NCI-H82 treated with DMSO at 0.1 percent for 48 hours (cell line): Measurements from ENCODE around the gene SH3GL1.

Source experiments
- DNase-seq: peaks from one replicate; lab custom pipeline; 2025; ENCODE audit not compliant: unreplicated experiment; lab: John Stamatoyannopoulos, UW

Gene SH3GL1

DNA sequence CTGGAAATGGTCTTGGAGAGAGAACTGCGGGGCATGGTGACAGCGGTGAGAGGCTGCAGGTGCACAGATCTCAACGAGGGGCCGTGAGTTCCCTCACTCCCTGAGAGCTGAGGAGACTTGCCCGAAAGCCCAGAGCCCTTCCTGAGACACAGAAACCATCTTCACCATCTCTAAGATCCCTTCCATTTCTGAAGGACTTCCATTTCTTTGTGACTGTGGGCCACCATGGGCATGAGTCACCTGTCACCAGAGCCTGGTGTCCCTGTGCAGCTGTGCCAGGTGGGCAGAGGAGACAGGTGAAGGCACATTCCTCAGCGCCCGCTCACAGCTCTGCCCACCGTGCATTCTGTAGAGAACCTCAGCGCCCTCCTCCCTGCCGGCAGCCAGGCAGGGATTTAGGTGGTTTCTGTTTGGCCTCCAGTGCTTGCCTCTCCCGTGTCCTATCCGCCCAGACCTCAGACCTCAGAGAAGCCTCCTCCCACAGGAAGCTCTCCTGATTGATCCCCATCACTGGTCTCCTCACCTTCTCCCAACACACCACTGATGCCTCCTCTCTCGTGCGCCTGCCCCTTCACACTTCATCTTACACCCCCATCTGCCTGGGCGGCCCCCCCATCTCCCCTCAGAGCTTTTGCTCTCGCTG, 24.2 kb downstream of the SH3GL1 start:
- DNase-seq: no peak

DNA sequence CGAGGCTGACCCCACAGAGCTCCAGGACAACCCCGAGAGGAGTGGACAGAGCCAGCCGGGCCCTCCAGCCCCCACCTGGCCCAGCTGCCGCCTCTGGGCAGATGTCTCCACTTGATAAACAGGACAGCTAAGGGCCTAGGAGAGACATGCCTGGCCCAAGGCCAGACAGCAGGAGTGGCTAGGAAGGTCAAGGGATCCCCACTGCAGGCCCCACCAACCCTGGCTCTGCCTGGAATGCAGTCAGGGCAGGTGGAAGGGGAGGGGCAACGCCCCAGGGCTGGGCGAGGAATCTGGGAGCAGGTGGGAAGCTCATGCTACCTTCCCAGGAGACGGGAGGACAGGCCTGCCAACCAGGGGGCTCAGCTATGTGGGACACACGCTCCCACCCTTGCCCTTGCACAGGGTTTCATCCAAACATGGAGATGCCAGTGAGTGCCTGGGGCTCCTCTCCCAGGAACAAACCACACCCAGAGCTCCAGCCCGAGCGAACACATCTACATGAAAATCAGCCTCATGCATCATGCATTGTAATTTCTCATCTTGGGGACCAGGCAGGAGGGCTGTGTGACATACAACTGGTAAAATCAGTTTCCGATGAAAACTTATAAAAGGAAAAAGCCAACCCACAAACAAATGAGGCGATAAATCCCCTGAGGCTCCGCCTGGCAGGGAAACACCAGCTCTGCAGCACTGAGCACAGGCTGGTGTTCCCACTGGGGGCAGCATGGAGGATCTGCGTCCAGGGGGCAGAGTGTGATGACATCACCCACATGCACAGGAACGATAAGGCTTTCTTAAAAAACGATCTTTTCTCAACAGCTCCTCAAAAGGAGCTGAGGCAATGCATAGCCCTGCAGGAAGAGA, 25.0 kb downstream of the SH3GL1 start:
- DNase-seq: no peak

DNA sequence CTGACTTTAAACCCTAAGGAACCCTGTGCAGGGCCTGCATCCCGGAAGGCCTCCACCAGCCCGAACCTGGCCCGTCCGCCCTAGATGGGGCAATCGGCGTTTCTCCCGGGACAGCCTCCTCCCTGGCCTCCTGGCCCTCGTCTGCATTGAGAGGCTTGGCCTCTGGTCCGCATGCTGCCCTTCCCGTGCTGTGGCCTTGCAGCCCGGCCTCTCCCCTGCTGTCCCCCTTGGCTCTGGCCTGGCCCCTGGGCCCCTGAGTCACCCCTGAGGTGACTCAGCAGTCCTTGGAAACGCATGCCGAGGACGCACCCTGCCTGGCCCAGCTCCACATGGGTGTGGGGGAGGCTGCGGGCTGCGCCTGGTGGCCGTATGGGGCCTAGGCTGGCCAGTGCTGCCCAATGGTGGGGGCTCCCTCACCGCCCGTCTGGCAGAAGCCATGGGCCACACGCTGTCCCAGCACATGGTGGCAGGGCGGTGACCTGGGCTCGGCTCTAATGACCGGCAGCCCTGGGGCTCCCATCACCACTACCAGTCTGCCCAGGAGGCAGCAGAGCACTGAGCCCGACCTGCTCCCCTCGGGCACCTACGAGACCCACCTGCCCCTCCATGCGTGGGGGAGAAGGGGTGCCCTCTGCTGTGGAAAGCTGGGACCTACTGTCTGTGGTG, 25.7 kb downstream of the SH3GL1 start:
- no peak for DNase-seq

DNA sequence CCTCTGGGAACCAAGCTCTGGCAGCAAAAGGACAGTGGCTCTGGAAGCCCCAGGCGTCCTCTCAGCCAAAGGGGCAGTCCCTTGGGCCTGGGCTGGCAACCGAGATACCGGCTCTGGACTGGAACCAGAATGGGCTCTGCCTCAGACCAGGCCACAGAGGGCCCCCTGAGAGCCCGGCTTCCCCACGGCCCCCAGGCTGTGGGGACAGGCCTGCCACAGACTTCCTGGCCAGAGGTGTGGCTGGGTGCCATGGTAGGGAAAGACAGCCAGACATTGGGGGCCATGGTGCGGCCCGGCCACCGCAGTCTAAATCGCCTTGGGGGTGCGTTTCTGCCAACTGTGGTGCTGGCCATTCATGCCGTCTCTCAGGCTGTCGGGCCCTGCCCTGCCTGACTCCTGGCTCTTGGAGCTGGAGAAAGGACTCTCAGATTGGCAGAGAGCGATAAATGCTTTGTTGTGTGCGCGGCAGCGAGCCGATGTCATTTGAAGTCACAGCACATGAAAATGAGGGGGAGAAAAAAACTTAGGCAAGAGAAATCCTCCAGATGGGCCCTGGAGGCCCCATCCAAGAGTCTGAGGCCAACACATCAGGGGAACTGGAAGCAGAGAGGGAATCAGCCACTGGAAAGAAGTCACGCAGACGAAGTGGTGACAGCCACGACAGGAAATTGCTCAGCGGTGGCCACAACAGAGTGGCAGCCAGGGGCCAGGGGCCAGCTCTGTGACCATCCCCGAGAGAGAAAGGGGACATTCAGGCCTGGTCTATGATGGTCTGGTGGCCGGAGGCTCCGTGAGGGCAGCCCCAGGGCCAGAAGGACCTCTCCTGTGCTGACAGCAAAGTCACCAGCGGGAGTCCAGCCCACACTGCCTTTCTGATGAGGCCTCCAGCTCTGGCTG, 26.5 kb downstream of the SH3GL1 start:
- DNase-seq: no peak

DNA sequence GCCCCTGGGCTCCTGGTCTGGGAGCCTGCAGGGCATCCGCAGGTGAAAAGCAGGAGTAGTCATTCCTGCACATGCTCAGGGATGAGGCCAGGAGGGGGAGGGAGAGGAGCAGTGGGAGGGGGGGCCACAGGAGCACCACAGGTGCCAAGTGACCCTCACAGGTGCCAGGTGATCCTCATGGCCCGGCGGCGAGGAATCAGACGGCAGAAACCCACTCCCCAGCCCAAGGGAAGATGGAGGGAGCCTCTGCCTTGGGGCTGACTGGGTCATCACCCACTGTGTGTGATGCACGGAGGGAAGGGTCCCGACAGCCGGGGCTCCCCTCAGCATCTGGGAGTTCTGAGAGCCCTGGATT, 27.4 kb downstream of the SH3GL1 start:
- no peak for DNase-seq

DNA sequence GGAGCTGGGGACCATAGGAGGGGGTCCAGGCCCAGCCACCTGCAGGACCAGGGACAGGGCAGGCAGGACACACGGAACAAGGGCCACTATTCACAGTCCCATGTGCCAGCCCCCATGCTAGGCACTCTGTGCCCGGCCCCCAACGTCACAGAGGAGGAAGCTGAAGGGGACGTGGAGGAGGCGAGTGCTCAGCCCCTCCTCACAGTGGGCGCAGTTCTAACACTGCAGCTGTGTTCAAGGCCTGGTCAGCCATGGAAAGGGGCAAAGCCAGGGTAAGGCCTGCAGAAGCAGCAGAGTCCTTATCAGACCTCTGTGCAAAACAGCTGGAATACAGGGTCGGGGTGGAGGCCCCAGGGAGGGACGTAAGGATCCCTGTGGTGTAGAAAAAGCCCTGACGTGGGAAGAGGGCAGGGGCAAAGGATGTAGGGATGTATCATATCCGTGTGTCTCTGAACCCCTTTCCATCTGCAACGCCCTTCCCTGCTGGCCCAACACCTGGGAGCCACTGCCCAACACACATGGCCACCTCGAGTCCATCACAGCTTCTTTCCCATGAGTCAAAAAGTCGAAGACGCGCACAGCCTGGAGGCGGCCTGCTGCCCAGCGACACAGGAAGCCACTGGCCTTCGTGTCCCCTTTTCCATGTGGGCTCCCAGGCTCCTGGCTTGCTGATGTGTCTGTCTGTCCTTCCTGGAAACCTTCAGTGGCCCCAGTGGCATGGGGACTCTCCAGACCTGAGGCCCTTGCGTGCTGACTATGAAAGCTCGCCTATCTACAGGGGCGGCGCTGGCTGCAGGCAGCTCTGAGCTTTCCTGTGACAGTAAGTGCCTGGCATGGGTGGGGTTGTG, 28.0 kb downstream of the SH3GL1 start:
- DNase-seq: no peak

DNA sequence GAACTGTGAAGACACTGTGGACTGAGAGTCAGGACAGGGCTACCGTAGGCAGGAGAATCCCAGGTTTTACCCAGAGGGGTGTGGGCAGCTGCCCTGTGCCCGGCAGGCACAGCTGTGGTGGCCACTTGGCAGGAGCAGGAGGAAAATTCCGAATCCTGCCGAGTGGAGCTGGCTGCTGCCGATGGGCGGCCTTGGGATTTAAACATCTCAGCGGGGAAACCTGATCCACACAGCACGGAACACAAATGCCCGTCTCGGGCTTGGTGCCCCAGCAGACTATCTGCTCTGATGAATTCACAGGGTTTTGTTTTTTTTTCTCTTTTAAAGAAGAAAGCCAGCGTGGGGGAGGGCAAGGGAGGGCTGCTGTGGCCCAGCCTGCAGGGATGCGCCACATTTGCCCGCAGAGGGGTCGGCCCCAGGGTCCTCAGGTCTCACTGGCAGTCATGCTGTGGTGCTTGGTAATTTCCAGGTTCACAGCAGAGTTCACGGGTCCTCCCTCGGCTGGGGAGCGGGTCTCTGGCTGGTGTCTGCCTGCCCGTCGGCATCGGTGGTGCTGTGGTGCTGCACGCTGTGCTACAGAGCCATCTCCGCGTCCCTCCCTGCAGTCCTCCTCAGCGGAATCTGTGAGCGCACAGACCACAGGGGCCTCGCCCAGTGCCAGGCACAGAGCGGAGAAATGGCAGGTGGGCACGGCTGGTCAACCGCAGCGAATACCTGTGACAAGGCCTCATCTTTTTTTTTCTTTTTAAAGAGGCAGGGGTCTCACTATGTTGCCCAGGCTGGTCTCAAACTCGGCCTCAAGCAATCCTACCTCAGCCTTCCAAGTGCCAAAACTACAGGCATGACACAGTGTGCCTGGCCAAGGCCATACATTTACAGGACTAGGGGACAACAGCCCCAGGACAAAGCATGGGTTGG, 28.8 kb downstream of the SH3GL1 start:
- no peak for DNase-seq

DNA sequence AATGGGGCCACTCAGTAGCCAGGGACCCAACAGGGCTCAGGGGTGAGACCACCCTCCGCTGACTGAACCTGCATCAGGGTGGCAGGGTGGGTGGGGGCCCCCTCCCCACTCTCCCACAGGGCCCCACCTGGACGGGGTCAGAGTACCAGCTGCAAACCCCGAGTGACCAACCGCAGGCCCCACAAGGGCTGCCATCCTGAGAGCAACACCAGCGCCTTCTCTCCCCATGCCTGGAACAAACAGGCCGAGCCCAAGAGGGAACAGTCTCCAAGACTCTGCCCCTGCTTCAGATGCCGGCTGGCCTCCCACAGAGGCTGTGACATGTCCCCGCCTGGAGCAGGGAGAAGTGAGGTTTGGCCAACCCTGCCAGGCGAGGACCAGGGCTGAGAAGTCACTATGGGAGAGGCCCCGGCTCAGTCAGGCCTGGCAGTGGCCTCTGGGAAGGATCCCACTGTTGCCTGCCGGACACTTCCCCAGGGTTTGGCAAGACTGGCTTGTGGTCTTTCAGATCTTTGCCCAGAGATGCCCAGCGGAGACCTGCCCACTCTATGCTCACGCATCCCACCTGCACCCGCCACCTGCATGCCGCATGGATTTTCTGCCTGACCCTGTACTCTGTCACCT, 29.8 kb downstream of the SH3GL1 start:
- no peak for DNase-seq

DNA sequence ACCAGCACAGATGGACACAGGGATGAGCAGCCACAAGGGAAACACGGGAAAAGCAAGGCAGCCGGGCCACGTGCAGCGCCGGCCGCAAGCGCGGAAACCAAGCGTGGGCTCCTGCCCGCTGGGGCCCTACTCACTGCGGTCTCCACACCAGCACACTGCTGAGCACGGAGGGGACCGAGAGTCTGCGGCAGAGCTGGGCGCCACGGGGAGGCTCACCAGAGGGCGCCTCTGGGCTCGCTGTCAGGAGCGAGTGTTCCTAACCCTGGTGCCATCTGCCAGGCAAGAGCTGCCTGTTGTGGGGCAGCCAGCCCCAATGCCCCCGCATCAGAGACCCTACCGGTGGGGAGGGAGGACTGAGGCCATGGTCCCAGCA, 30.5 kb downstream of the SH3GL1 start:
- no peak for DNase-seq

DNA sequence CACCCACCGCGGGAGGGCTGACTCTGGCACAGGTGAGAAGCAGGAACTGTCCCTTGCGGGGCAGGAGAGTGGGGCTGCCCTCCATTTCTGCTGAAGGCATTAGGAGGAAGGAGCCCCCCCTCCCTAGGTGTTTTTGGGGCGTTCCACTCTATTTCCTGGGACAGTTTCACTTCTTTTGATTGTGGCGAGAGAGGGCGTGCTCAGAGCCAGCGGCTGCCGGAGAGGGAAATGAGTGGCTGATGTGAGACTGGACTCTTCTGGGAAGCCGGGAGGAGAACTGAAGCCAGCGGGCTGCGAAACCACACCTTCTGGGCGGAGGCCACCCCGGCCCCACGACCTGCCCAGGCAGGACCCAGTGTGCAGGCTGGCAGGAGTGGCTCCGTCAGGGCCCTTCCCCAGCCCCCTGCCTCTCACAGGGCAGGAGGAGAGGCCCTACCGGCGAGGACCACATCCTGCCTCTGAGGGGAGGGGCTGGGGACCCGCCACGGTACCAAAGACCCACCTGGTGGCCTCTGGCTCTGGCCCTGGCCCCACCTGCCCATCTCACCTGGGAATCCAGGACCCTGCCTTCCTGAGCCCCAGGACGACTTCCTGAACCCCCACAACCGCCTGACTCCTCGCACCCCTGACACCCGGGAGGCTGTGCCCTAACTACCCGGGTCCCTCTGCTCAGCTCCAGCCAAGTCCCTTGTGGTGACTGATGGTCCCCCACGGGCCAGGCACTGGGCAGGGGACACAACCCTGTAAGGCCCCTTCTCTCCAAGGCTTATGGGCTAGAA, 31.0 kb downstream of the SH3GL1 start:
- no peak for DNase-seq

DNA sequence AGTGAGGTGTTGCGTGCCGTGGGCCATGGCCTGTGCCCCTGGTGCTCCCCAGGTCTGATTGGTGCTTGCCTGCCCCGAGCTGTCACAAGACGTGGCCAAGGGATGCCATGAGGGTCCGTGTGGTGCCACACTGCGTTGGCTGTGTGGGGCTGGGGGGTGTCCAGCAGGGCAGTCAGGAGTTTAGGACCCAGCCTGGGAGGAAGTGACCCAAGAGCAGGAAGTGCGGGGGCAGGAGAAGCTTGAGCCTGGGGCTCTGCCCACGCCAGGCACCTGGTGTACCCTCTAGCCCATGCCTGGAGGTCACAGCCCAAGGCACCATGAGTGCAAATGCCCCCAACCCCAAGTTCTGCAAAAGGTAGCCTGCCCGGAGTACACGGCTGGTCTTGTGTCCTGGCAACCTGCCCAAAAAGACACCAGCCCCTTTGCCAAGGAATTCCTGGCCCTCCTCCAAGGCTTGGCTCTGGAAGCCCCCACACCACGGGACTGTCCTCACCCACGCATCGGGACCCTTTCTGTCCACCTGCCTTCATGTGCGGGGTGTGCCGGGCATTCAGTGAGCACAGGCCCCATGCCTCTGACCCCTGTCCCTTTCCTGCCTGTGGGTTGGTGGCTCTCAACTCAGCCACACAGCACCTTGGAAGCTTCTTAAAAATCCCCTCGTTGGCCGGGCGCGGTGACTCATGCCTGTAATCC, 32.1 kb downstream of the SH3GL1 start:
- no peak for DNase-seq

DNA sequence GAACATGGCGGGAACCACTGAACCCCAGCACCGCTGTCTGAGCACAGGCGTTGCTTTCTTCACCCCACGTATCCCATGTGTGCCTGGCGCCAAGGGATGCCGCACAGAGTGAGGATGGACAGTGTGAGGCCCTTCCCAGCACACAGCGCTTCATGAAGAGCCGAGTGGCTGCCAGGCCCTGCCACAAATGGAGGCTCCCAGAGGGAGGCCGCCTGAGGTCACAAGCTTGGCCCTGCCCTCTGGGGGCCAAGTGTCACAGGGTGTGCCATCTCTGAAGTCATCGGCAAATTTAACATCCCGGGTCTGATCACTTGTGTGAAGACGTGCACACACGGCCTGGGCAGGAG, 32.6 kb downstream of the SH3GL1 start:
- no peak for DNase-seq

DNA sequence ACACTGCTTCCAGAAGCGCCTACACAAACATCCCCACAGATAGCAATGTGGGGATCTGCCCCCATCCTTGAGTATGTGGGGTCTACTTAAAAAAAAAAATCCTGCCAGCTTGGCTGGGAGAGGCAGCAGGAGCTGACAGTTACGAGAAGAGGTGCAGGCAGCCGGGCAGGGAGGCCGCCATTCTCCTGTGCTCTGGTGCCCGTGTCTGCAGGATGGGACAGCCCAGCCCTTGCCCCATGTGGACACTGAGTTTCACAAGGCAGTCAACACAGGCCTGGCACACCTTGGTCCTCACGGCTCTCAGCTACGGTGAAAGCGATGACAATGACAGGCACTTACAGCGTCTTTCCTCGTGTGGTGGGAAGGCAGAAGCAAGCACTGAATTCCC, 33.0 kb downstream of the SH3GL1 start:
- no peak for DNase-seq

DNA sequence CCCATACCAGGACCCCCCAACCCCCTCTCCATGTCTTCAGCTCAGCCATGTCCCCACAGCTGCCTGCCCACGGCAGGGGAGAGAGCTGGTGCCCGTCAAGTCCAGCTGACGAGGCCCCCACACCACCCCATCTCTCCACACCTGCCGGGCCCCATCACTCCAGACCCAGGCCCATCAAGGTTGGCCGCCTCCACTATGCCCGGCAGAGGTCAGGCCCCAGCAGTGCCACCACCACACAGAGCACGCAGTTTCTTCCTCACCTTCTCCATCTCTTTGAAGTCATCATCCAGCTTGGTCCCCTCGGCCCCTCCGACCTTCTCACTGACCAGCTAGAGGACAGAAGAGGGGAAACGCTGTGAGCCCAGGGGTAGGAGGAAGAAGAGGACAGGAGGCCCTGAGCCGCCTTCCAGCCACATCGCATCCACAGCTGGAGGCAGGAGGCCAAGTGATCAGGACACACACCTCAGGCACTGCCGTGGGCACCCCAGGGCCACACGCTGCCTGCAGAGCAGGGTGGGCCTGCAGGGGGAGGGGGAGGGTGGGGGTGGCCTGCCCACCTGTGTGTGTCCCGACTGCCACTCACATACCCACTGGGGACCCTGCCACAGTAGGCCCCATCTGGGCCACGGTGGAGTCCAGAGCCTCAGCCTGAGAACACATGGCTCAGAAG, 33.5 kb downstream of the SH3GL1 start:
- DNase-seq: no peak

DNA sequence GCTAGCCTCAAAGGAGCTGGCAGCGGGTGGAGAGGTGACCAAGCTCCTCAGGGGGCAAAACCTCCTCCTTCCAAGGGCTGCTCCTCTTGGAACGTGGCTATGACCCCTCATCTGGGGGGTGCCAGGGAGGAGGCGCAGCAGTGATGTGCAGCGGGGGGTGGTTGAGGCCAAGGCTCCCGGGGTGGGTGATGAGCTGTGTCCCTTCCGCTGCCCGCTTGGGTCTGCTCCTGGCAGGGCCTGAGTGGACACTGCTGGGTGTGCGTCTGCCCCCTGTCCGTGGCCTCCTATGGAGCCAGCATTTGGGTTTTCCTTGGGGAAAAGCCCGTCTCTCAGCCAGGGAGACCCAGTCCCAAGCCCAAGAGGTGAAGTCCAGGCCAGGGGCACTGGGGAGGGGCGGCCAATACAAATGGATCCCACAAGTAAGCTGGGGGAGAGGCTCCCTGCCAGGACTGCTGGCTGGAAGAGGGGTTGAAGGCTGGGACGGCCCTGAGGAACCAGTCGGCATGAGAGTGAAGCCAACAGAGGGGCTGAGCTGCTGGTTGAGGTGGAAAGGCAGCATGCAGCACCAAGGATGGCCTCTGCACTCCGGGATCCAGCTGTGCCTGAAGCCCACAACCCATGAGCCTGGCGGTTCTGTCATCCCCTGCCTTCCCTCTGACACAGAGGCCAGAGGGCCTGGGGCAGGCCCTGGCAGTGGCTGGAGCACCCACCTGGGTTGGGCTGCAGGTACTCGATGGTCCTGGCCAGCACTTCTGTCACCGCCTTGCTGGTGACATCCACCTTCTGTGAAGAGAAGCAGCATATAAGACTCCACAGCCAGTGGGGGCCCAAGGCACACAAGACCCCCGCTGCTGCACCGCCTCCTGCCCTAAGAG, 34.3 kb downstream of the SH3GL1 start:
- DNase-seq: no peak

DNA sequence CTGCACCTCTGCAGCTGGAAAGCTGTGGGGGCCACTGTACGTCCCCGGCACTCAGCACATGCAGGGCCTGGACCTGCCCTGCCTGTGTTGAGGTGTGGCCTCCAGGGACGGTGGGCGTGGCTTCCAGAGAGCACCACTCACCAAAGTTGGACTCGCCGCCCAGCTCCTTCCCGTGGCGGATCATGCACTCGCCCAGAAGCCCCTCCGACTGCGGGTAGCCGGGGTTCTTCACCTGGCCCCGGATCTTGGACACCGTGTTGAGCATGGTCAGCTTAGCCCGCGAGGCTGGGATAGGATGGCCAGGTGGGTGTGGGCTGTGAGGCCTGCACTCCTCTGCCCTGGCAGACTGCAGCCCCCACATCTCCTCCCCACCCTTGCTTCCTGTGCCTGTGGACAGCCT, 35.0 kb downstream of the SH3GL1 start:
- DNase-seq: no peak
